Kidney (tissue), 14 donors: Measurements from ENCODE around the gene UBAP2L. TPM values are rescaled to one million over a fixed set of nuclear protein-coding genes. Genes with fewer than 3 reads are reported as not detected.

Experiments
- DNase-seq, 5 donors: peaks; one replicate each; pipeline ENCODE4 v3.0.0-alpha.2; 2013 to 2020
- FAIRE-seq: peaks from 2 replicates; lab custom pipeline; 2012; peaks lifted over from hg19 to GRCh38; lab: Jason Lieb, UNC
- H3K27ac ChIP-seq, 2 donors: one replicate each; pipeline ENCODE4 v1.7.0; 2013; ENCODE audit warnings: low read depth in 2 of 2, low read length in 2 of 2, inconsistent platforms in 1 of 2
- H3K27me3 ChIP-seq: one replicate; pipeline ENCODE4 v1.7.1; 2013; ENCODE audit warnings: low read length, inconsistent platforms; ENCODE audit not compliant: control insufficient read depth, insufficient read depth
- H3K36me3 ChIP-seq, 3 donors: one replicate each; pipeline versions ENCODE4 v1.7.0 to v1.7.1; 2013; ENCODE audit warnings: low read length in 3 of 3, control low read depth in 1 of 3, inconsistent platforms in 1 of 3; ENCODE audit not compliant: insufficient read depth in 3 of 3, control insufficient read depth in 2 of 3
- H3K4me1 ChIP-seq, 3 donors: one replicate each; pipeline versions ENCODE4 v1.7.0 to v1.7.1; 2013; ENCODE audit warnings: low read length in 3 of 3, inconsistent platforms in 1 of 3, low read depth in 1 of 3; ENCODE audit not compliant: control insufficient read depth in 2 of 3, insufficient read depth in 2 of 3
- H3K4me3 ChIP-seq, 3 donors: one replicate each; pipeline versions ENCODE4 v1.7.0 to v1.8.1; 2013; ENCODE audit warnings: low read length in 3 of 3, control low read depth in 1 of 3, inconsistent platforms in 1 of 3
- H3K9ac ChIP-seq, 3 donors: one replicate each; pipeline versions ENCODE4 v1.7.0 to v1.7.1; 2013; ENCODE audit warnings: low read length in 3 of 3, control low read depth in 1 of 3, inconsistent platforms in 1 of 3
- H3K9me3 ChIP-seq, 3 donors: one replicate each; pipeline versions ENCODE4 v1.7.0 to v1.7.1; 2013; ENCODE audit warnings: low read length in 3 of 3, control low read depth in 1 of 3, inconsistent platforms in 1 of 3; ENCODE audit not compliant: control insufficient read depth in 2 of 3, insufficient read depth in 1 of 3
- intact Hi-C: fragments of 100-400 bp; cut with DNase I; formaldehyde crosslinking; loops from one replicate; pipeline ENCODE4 v1.11.1; 2022
- polyA plus RNA-seq: library from polyadenylated mRNA; stranded (reverse); fragments of 350-450 nt; fragmentation: Illumina TruSeq; extraction: RNeasy Lipid Tissue Mini Kit (QIAGEN cat#74804); gene quantifications from one replicate; pipeline ENCODE4 v1.2.3, GENCODE V29; 2014; ENCODE audit warnings: low read depth, low replicate concordance; ENCODE audit not compliant: insufficient read depth
- total RNA-seq: library from RNA; stranded (reverse); fragmentation: NEBNext Ultra II Directional; extraction: Animal tissue kit (Norgen Biotek cat#: 25700); gene quantifications from one replicate; pipeline ENCODE4 v1.2.1, GENCODE V29; 2021
- TF ChIP-seq, protein P1 (sequence below): IDR thresholded peaks from 3 replicates; pipeline ENCODE4 v1.5.1; 2012; ENCODE audit warnings: mild to moderate bottlenecking, moderate library complexity, borderline replicate concordance; ENCODE audit not compliant: insufficient read depth; ENCODE audit errors: extremely low read depth
- donor health status: control.
- donor health status: control.
- donor health status: control.
- donor health status: control.
- donor health status: control.
- donor health status: DM: yes; HTN: yes; CAD: no.
- donor health status: Normal renal cell carcinoma (clear cell type).

Gene UBAP2L
- total and polyA plus RNA-seq, 2 donors from 2014 or later, result 46.2 to 131 TPM

DNA sequence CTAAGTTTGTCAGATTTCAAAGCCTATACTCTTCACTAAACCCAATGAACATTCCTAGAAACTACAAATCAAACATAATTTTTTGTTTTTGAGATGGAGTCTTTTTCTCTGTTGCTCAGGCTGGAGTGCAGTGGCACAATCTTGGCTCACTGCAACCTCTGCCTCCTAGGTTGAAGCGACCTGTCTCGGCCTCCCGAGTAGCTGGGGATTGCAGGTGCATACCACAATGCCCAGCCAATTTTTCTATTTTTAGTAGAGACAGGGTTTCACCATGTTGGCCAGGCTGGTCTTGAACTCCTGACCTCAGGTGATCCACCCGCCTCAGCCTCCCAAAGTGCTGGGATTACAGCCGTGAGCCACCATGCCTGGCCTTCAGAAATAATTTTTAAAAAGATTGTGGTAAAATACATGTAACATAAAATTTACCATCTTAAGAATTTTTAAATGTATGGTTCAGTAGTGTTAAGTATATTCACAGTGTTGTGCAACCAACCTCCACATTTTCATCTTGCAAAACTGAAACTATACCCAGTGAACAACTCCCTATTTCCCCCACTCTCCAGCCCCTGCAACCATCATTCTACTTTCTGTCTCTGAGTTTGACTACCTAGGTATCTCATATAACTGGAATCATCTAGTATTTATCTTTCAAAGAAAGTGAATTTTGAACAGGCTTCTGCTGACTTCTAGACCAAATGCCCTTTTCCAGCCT is 11.9 kb upstream of the UBAP2L start:
- intact Hi-C loops, result no loop called here
- DNase-seq, result no peak
- no peak for FAIRE-seq
- H3K9me3 ChIP-seq, result no peaks in the 10 kb centered on the region
- no peaks in the 10 kb centered on the region for H3K4me1 ChIP-seq
- H3K27ac ChIP-seq, result no peak overlapping the region
- H3K4me3 ChIP-seq, result no peak overlapping the region
- H3K36me3 ChIP-seq, result peaks cover 11 to 55% (median 39%) of the 10 kb centered on the region in 3 donors
- no peak overlapping the region for H3K9ac ChIP-seq
- TF ChIP-seq, protein P1, sequence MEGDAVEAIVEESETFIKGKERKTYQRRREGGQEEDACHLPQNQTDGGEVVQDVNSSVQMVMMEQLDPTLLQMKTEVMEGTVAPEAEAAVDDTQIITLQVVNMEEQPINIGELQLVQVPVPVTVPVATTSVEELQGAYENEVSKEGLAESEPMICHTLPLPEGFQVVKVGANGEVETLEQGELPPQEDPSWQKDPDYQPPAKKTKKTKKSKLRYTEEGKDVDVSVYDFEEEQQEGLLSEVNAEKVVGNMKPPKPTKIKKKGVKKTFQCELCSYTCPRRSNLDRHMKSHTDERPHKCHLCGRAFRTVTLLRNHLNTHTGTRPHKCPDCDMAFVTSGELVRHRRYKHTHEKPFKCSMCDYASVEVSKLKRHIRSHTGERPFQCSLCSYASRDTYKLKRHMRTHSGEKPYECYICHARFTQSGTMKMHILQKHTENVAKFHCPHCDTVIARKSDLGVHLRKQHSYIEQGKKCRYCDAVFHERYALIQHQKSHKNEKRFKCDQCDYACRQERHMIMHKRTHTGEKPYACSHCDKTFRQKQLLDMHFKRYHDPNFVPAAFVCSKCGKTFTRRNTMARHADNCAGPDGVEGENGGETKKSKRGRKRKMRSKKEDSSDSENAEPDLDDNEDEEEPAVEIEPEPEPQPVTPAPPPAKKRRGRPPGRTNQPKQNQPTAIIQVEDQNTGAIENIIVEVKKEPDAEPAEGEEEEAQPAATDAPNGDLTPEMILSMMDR, result no peak
- no peaks in the 10 kb centered on the region for H3K27me3 ChIP-seq

DNA sequence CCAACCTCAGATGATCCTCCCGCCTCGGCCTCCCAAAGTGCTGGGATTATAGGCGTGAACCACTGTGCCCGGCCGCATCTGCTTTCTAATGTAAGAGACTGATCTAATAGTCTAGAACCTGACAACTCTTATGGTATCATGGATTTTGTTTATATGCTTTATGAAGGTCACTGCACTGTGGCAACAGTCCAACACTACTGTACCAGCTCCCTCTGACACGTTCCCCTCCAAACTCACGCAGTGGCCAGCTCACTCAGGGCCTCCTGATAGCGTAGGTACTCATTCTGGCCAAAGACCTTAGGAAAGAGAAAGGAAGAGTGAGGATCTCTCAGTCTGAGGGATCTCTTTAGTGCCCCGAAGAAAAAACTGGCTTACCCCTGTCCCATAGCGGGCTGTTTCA is 8.7 kb upstream of the UBAP2L start:
- no peak for DNase-seq
- TF ChIP-seq, protein P1, result no peak
- no peak for FAIRE-seq

DNA sequence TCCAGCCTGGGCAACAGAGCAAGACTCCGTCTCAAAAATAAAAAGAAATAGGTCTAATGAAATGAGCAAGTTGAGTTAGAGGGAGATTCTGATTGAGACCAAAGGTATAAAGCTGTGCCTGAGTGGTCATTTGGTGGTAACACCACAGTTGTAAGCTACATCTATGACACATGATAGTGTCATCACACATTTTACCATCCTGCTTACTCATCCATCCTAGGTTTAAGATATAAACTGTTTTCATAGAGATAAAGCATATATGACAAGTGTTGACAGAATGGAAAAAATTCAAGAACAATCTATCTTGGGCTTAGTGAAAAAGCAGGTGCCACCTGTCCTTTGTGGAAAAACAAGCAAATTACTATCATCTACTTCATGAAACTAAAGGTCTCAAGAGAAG is 7.5 kb upstream of the UBAP2L start:
- no peaks in the 10 kb centered on the region for H3K9me3 ChIP-seq
- H3K4me1 ChIP-seq, result peaks cover 0 to 8% (median 0%) of the 10 kb centered on the region in 3 donors
- H3K36me3 ChIP-seq, result peaks cover 13 to 52% (median 32%) of the 10 kb centered on the region in 3 donors
- H3K4me3 ChIP-seq, result no peak overlapping the region
- intact Hi-C loops, result no loop called here
- FAIRE-seq, result no peak
- no peak overlapping the region for H3K9ac ChIP-seq
- no peaks in the 10 kb centered on the region for H3K27me3 ChIP-seq
- TF ChIP-seq, protein P1, result no peak
- H3K27ac ChIP-seq, result no peak overlapping the region
- DNase-seq, result no peak

More for the DNA sequence above, 8.7 kb upstream of the UBAP2L start:
- Histone ChIP-seq H3K27ac (no peak overlapping the region), H3K9me3 (no peaks in the 10 kb centered on the region), H3K27me3 (no peaks in the 10 kb centered on the region), H3K36me3 (peaks cover 11 to 50% (median 36%) of the 10 kb centered on the region in 3 donors), H3K9ac (no peak overlapping the region), H3K4me1 (peaks cover 0 to 4% (median 0%) of the 10 kb centered on the region in 3 donors), H3K4me3 (no peak overlapping the region)
- intact Hi-C loops, result no loop called here
